HG02610 (cell line): ENCODE results near the gene CDS2.
A peak's percentile ranks its signal among the peaks of the same experiment; 100 is the strongest.

Source experiments
- ATAC-seq: cut with Tn5 transposase; IDR thresholded peaks from one replicate; pipeline ENCODE4 v1.9.1; 2021; ENCODE audit warnings: mild to moderate bottlenecking, moderate library complexity; ENCODE audit not compliant: unreplicated experiment

Gene CDS2

DNA sequence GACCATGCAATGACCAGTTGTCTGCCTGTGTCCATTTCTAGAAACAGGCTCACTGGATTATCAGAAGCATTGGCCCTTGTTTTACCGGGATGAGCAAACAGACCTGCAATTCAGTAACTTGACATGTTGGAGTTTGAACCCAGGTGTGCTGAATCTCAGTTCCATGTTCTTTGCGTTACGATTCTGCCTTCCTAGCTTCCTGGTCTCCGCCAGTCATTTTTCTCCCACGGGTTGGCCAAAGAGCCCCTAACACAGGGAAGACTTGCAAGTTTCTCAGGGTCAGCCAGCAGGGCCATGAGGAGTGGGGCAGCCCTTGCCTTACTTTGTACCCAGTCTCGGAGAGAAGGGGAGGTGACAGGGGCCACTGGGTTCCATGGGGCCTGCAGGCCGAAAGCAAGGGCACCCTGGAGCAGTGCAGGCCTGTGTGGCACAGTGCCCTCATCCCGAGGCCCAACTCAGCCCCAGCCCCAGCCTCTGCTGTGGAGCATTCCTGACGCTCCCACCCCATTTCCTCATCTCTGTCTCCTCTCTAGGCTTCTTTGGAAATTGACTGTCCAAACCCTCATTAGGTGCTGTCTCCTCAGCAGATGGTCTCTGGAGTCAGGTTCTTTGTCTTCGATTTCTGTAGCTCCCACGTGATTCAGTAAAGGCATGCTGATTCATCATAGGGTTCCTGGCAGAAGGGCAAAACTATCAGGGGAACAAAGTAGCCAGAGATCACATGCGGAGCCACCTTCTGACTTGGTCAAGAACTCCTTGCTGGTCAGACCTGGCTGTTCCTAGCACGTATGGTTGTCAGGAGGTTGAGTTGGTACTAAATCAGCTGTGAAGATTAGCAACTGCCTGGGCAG lies 23.6 kb downstream of the CDS2 start:
- no peak for ATAC-seq

DNA sequence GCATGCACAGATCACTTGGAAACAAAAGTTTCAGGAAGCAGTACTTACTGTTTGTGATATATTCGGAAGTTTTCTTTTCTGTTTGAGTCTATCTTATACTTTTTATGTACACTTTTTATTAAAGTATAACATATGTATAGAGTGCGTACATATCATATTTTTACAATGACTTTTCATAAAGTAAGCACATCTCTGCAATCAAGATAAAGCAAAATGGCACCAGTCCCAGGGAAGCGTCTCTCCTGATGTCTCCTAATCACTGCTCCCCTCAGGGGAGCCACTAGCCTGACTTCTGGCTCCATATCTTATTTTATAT lies 26.3 kb downstream of the CDS2 start:
- ATAC-seq: no peak

DNA sequence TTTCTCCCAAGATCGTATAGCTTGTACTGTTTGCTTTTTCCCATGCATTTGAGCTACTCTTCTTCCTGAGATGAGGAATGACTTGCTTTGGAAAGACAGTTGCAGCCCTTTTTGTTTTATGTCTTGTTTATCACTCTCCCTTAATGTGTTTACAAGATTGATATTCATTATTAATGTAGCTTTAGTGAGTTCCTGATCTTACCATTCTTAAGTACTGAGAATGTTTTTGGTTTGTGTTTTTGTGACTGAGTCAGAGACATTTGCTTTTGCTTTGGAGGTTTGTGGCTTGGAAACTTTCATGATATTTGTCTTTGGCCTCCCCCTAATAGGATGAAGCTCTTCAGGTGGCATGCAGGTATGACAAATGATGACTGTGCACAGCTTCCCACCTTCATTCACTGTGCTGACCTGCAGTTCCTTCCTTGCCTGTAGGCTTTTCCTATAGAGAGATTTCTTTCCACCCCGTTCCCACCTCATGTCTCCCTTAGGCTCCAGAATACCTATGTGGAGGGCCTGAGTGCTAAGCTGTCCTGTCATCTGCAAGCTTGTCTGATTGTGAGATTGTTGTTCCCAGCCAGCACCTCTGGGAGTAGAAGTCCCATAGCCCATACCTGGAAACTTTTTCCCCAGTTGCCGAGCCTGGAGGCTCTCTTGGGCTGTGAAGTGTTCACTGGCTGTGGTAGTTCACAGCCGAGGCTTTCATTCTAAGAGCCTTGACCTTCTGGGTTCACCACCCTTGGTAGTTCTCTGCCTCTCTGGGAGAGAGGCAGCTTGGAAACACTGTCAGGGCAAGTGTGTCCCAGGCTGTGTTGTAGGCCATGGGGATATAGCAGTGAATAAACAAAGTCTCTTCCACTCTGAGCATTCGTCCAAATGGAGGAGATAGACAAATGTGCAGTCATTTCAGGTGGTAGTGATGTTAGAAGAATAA lies 27.1 kb downstream of the CDS2 start:
- ATAC-seq: peak; percentile 68

DNA sequence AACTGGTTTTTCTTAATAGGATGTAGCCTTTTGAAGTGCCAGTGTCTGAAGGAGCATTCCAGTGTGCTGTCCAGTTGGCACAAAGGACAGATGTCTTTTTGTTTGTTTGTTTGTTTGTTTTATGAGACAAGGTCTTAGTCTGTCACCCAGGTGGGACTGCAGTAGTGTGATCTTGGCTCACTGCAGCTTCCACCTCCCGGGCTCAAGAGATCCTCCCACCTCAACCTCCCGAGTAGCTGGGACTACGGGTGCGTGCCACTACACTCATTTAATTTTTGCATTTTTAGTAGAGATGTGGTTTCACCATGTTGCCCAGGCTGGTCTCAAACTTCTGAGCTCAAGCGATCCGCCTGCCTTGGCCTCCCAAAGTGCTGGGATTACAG lies 27.7 kb downstream of the CDS2 start:
- no peak for ATAC-seq

DNA sequence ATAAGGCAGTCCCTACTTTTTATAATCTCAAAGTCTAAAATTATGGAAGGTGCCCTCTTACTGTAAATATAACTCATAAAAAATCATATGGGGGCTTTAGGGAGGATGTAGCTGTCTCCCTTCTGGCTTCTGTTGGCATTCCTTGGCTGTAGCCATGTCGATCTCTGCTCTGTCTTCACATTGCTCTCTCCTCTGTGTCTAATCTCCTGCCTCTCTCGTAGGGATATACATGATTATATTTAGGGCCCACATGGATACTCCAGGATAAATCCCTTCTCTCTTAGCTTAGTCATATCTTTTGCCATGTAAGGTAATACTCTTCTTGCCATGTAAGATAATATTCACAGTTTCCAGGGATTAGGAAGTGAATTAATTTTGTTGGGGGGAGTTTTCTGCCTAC lies 28.6 kb downstream of the CDS2 start:
- no peak for ATAC-seq

DNA sequence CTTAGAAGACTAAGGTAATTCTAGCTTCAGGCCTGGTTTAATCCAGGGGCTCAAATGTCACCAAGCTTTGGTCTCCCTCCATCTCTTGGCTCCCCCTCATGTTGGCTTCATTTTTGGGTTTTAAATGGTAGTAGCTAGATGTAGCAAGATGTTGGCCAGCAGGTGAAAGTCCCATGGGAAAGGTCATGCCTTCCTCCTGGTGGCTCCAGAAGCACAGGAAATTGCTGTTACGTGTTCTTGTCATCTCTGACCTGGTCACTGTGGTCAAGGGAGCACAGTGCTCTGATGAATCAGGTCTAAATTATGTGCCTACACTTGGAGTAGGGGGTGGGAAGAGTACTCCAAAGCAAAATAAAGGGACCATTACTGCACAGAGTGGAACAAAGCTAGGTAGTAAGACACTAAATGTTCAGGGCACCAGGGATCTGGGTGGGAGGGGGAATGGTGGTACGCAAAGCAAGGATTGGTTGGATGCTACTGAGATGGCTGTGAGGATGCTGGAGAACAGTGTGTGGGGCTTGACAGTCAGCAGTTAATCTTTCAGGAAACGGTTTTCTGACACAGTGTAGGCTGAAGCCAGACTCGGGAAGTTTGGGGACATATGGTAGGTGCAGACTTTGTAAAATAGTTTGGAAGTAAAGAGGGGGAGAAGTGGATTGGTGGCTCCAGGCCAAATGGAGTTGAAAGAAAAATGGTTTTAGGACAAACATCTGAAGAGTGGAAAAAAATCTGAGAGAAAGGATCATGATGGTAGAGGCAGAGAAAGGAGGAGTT lies 30.1 kb downstream of the CDS2 start:
- no peak for ATAC-seq

DNA sequence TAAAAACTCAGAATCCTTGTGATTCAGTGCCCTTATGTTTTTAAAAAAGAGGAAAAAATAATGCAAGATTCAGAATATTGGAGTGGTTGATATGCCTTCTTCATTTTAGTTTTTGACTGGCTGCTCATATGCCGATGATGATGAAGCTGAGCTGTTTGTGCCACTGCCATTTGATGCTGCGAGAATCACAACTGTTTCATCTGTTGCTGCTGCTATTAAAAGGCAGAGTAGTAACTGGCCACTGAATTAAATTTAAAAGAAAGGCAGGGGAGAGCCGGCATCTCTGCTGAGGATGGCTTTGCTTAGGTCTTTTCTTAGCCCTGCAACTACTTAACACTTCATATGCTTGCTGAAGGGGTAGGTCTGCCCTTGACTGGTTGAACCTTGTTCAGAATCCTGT lies 33.1 kb downstream of the CDS2 start:
- ATAC-seq: no peak

DNA sequence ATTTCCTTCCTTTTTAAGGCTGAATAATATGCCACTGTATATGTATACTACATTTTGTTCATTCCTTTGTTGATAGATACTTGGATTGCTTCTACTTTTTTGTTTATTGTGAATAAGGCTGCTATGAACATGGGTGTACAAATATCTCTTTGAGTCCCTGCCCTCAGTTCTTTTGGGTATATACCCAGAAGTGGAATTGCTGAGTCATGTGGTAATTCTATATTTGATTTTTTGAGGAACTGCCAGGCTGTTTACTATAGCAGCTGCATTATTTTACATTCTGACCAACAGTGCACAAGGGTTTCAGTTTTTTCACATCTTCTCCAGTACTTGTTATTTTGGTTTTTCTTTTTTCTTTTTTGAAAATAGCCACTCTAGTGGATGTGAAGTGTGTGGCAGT lies 34.1 kb downstream of the CDS2 start:
- ATAC-seq: no peak

DNA sequence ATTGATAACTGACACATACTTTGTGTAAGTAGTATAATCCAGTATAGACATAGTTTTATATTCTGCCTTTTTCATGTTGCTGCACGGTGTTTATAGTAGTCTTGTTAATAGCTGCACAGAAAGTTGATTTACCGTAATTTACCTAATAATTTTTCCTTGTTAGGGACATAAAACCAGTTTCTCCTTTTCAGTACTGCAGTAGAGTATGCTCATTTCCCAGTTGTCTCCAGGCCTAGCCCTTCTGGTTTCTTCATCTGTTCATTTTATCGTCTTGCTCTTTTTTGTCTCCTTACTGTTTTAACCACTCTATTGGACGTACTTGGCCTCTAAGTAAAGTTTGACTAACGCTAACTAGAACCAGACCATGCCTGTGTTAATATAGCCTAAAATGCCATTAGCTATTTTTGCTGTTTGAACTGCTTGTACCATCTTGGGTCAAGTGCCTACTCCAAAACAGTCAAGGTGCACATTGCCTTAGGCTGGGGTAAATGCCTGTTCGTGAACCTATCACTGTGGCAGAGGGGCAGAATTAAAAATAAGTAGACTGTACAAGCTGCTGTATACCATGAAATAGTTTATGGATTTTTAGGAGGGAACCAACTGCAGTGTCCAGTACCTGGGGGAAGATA lies 34.8 kb downstream of the CDS2 start:
- ATAC-seq: no peak

DNA sequence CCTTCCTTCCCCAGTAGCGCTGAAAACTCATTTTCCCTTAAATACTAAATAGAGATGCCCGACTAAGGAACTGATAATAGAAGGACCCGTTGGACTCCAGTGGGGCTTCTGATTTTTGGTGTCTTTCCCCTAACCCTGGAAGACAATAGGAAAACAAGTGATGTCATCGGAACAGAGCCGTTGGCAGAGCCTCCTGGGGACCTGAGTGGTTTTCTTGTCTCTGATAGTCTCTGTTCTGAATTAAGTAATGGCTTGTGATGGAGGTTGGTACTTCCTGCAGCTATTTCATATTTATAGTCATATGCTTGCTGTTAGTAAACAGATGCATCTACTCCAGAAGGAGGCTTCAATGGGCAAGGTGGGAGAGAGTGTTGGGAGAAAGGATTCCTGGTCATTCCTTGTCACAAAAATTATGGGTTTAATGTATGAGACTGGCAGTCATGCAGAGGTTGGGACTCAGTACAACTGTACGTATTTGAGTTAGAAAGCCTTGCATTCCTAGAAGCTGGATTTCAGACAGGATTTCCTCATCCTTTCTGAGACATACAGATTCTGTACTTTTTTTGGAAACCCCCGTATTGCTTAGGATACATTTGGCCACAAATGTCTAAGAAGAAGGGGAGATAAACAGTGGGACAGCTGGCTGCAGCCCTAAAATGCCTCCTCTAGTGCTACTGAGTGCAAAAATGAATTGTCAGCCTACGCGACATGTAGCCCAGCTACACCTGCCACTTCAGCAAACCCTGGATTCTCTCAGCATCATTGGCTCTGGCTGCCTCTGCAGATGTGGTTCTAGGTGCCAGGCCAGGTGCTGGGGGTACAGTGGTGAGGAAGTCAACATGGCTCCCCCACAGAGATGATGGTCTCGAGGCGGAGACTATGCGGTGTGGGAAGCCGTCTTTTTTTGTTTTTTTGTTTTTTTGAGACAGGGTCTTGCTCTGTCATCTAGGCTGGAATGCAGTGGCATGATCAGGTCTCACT lies 38.1 kb downstream of the CDS2 start:
- ATAC-seq: no peak

DNA sequence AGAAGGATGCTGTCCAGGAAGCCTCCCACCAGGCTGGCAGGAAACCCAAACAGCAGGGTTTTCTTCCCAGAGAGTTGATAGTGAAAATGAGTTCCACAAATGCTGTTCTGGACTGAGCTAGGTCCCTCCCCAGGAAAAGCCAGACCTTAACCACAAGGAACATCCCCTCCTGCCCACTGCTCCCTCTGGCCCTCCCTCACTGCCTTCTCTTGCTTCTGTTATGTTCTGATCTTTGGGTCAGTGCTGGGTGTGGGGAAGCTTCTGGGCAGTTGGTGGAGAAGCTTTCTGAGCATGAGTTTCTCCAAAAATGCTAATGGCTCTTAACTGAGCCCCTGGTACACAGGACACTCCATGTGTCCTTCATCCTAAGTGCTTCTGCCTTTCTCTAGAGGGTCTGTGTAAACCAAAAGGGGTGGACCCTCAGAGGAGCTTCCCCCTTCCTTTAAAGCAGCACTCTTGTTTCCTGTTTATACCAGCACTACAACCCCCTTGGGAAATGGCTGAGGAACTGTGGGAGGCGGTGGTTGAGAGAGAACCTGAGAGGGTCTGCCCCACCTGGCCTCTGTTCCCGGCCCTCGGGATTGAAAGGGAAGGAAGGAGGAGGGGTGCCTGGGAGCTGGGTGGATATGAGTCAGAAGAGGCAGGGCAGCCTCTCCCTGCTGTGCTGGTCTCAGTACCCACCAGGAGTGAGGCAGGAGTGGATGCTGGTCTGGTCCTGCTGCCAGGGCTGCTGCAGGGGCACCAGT lies 42.0 kb downstream of the CDS2 start:
- no peak for ATAC-seq

DNA sequence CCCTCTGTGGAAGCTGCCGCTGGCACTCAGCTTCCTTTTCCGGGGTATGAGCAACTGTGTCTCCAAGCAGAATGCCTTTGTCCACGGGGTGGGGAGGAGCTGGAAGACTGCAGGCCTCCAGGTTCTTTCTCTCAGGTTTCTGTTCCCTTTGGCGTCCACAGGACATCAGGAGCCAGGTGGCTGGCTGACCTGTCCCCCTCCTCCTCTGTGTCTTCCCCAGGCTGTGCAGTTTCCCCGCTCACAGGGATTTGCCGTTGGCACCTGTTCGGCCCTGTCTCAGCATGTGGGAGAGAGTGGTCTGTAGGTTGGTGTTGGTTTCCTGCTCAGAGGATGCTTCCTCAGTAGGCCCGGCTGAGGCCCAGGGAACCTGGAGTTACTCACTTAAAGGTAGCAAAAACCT lies 43.5 kb downstream of the CDS2 start:
- ATAC-seq: no peak

DNA sequence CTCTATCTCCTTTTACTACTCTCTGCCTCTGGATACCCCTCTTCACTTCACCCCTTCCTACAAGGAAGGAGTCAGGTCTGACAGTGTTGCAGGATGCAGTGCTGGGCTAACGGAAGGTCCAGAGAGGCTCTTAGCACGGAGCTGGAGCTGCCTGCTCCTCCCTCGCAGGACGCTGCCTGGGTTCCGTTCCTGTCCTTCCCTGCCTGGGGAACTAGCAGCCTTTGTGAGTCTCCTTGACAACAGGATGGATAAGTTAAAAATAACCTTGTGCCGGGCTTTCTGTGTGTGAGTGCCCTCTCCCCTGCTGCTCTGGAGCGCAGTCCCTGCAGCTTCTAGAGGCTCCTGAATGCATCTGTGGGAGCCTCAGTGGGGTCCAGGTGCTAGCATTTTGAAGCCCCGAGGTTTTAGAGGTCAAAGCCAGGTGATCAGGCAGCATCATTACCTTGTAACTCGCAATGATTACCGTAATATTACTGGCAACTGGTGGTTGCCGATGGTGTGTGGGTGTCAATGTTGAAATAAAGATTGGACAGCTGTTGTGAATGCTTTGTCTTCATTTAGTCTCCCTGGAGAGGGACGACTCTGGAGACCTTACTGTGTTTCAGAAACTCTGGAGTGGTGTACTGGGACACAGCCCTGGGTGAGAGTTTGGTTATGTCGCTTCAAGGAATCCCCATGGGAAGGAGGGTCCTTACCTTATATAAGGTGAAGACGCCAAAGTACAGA lies 44.4 kb downstream of the CDS2 start:
- ATAC-seq: no peak

DNA sequence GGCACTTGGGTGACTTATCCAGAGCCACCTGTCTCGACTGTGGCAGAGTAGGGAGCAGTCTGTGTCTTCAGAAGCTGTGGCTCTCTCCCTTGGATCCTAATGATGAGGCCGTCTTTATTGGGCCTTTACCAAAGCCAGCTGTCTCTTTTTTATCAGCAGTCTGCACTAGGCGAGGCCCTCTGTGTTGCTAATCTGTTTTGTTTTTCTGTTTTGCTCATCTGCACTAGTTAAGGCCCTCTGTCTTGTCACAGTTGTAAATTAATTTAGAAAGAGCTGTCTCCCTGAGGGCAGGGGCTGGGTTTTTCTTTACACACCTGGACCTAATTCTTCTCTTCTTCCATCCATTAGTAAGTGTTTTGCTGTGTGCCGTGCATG lies 45.0 kb downstream of the CDS2 start:
- peak; percentile 38 for ATAC-seq

DNA sequence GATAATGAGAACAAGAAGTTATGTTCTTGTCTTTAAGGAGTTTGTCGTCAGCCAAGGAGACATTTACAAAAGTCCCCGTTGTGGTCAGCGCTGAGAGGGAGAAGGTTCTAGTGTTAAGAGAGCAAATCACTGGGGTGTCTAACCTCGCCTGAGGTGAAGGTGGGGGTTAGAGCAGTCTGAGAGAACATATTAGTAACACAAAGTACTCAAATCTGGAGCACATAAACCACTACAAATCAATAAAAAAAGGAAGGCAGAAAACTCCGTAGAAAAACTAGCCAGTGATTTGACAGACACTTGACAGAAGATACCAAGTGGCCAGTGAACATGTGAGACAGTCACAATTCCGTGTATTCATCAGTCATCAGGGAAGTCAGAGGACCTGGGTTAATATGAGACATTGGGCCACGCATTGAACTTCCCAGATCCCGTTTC lies 45.4 kb downstream of the CDS2 start:
- ATAC-seq: peak; percentile 57

DNA sequence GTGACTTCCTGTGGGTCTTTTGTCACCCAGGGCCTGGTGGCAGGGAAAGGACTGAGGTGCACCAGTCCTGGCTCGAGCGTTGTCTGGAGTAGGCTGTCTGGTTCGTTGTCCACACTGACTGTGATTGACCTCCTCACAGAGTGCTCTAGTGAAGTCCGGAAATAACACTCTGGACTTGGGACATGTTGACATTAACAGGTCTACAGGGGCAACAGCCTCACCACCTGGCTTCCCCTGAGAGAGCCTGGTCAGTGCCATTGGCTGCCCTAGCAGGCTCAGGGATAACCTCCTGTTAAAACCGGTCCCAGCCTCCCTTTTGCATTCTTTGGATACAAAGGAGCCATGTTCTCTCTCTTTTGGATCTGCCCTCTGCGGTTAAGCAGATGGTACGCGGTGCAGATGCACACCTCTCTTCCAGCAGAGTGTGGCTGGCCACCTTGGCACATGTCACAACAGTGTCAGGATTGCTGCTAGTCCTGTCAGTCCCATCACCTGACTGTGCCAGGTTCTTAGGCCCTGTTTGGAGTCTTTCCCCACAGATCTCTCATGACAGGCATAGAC lies 46.2 kb downstream of the CDS2 start:
- no peak for ATAC-seq

DNA sequence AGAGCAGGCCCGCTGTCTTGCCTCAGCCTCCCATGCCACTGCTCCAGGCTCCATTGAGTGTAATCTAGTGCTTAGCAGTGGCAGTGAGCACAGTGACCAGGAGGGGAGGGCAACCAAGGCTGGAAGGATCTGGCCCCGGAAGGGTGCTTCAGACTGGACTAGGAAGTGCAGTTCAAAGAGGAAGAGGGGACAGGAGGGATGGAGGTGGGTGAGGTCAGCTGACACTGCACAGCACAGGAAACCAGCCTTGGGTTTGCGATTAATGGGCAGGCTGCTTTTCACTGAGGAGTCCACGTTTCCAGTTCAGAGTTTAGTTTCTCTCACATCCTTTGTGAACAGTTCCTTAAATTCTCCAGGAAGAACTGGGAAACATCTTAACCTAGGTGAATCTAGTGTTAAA lies 46.9 kb downstream of the CDS2 start:
- no peak for ATAC-seq

DNA sequence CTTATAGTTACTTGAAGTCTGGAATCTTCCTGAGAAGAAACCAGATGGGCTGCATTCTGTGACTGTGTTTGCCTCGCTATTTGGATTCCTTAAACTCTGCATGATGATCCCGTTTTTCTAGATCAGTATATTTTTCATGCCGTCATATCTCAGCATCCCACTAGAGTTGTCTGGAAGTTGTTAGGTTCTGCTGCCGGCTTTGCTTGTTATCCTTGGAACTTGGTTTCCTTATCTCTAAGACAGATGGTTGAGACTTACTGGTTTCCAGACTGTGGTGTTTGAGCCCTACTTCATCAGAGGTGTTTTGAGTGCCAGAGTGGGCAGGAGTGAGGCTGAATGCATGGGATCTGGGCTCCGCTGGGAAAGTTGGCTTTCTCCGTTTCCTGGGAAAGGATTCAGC lies 50.3 kb downstream of the CDS2 start:
- no peak for ATAC-seq
